Stimulated activated CD4-positive, alpha-beta T cell treated with anti-CD3 and anti-CD28 coated beads, Interleukin-15, amount 100 ng/mL, for 48 hours (primary cell): Measurements from ENCODE around the gene SMPD1.
"Not testable (repeated sequence)": the region's sequence is repeated elsewhere in the genome, so short reads cannot be mapped to it uniquely, and the experiment has no call there.

Experiments used
- DNase-seq, 2 donors: peaks; one replicate each; pipeline ENCODE4 v3.0.0-alpha.2; 2020; ENCODE audit warnings: low read depth in 2 of 2

SMPD1 gene

GRCh38 chr11:6388748-6389147 lies 1.5 kb upstream of the SMPD1 start:
- no peak for DNase-seq

- no peak for DNase-seq
These were observed 620 bp downstream of the SMPD1 start for GRCh38 chr11:6390718-6391469.

- DNase-seq: no peak
These were observed 1.4 kb downstream of the SMPD1 start for GRCh38 chr11:6391537-6392134.

- DNase-seq: not testable (repeated sequence)
These were observed 2.0 kb downstream of the SMPD1 start for GRCh38 chr11:6392251-6392650.

- no peak for DNase-seq
These were observed 3.9 kb downstream of the SMPD1 start for GRCh38 chr11:6393989-6394670.

GRCh38 chr11:6395470-6396060 lies 5.3 kb downstream of the SMPD1 start:
- no peak for DNase-seq

GRCh38 chr11:6397156-6397555 lies 6.9 kb downstream of the SMPD1 start:
- no peak for DNase-seq

GRCh38 chr11:6397636-6398035 lies 7.4 kb downstream of the SMPD1 start:
- no peak for DNase-seq

- no peak for DNase-seq
These were observed 10.4 kb downstream of the SMPD1 start for GRCh38 chr11:6400431-6401345.

GRCh38 chr11:6401464-6401863 lies 11.2 kb downstream of the SMPD1 start:
- no peak for DNase-seq

- no peak for DNase-seq
These were observed 11.8 kb downstream of the SMPD1 start for GRCh38 chr11:6402061-6402470.

- peak; percentile 56 to 62 for DNase-seq
These were observed 12.3 kb downstream of the SMPD1 start for GRCh38 chr11:6402561-6402981.

GRCh38 chr11:6403539-6403938 lies 13.3 kb downstream of the SMPD1 start:
- DNase-seq: no peak

GRCh38 chr11:6404342-6405051 lies 14.2 kb downstream of the SMPD1 start:
- DNase-seq: no peak

- DNase-seq: no peak
These were observed 14.9 kb downstream of the SMPD1 start for GRCh38 chr11:6405052-6405667.

- no peak for DNase-seq
These were observed 15.6 kb downstream of the SMPD1 start for GRCh38 chr11:6405846-6406245.

- no peak for DNase-seq
These were observed 16.1 kb downstream of the SMPD1 start for GRCh38 chr11:6406370-6406769.

GRCh38 chr11:6410695-6411430 lies 20.6 kb downstream of the SMPD1 start:
- DNase-seq: no peak

- no peak for DNase-seq
These were observed 21.3 kb downstream of the SMPD1 start for GRCh38 chr11:6411594-6412031.

- DNase-seq: peak; percentile 64 to 68
These were observed 23.5 kb downstream of the SMPD1 start for GRCh38 chr11:6413791-6414201.
